Vagina (tissue), 2 donors: ENCODE results near the gene RTF1.

Source experiments
- POLR2A ChIP-seq, 2 donors: fragments of 450-650 bp; IDR thresholded peaks; one replicate each; pipeline ENCODE4 v1.6.1; 2017; ENCODE audit warnings: antibody characterized with exemption in 2 of 2, mild to moderate bottlenecking in 2 of 2, moderate library complexity in 2 of 2
- TF ChIP-seq, protein P1 (sequence below), 3 experiments: fragments of 450-650 bp in 2 of 3; fragments of 200-600 bp in 1 of 3; sonication (generic) in 1 of 3; IDR thresholded peaks; one replicate each; pipeline ENCODE4 v1.5.1; 2017 to 2019; ENCODE audit warnings: antibody characterized with exemption in 3 of 3, mild to moderate bottlenecking in 2 of 3, moderate library complexity in 2 of 3

DNA sequence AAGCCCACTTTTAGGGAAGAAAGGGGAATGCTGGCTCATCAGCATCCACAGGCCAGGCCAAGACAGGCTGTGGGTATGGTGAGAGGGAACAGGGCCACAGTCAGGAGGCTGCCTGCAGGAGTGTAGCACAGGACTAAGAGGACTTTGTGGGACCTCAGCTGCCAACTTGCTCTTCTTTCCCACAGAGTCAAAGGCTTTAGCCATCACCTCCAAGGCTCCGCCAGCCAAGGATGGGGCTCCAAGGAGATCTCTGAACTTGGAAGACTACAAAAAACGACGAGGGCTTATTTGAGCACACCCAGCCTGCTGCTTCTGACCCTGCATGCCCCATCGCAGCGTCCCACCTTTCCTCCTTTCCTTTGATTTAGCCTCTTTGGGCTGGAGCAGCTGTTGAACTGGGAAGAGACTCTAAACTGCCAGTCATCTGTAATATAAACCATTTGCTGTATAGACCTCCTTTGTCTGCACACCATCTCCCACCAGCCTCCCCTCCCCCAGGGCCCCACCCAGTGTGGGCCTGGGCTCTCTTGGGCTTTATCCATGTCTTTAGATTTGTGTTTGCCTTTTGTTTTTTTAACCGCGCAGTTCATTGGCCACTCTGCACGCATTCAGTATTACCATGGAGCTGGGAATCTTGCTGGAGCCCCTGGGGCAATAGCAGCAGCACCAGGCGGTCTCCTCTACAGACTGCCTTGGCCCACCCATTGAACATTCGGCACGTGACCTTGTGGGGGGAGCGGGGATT is 63.7 kb downstream of the RTF1 start:
- TF ChIP-seq, protein P1, sequence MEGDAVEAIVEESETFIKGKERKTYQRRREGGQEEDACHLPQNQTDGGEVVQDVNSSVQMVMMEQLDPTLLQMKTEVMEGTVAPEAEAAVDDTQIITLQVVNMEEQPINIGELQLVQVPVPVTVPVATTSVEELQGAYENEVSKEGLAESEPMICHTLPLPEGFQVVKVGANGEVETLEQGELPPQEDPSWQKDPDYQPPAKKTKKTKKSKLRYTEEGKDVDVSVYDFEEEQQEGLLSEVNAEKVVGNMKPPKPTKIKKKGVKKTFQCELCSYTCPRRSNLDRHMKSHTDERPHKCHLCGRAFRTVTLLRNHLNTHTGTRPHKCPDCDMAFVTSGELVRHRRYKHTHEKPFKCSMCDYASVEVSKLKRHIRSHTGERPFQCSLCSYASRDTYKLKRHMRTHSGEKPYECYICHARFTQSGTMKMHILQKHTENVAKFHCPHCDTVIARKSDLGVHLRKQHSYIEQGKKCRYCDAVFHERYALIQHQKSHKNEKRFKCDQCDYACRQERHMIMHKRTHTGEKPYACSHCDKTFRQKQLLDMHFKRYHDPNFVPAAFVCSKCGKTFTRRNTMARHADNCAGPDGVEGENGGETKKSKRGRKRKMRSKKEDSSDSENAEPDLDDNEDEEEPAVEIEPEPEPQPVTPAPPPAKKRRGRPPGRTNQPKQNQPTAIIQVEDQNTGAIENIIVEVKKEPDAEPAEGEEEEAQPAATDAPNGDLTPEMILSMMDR (IDR thresholded peaks at IDR 0.05) = no peak
- no peak for TF ChIP-seq POLR2A (IDR thresholded peaks at IDR 0.05)
